Neutrophil (primary cell): ENCODE measurements around the gene GTPBP1.

Source experiments
- H3K27ac ChIP-seq: fragments of 200-600 bp; sonication (generic); 2 replicates; pipeline ENCODE4 v1.5.1; 2016; ENCODE audit warnings: mild to moderate bottlenecking, moderate library complexity
- H3K27me3 ChIP-seq: fragments of 200-600 bp; sonication (generic); 2 replicates; pipeline ENCODE4 v1.6.0; 2016; ENCODE audit warnings: mild to moderate bottlenecking
- H3K36me3 ChIP-seq: fragments of 200-600 bp; sonication (generic); 2 replicates; pipeline ENCODE4 v1.5.1; 2017
- H3K4me1 ChIP-seq, 2 experiments: fragments of 200-600 bp in 1 of 2; sonication (generic) in 1 of 2; 1 replicate in 1 of 2; 2 replicates in 1 of 2; pipeline versions ENCODE4 v1.5.1 to v1.6.1; 2013 to 2016; ENCODE audit warnings: low read depth in 1 of 2, low read length in 1 of 2, mild to moderate bottlenecking in 1 of 2, moderate library complexity in 1 of 2; ENCODE audit not compliant: control insufficient read depth in 1 of 2, insufficient read depth in 1 of 2
- H3K4me3 ChIP-seq, 2 experiments: fragments of 200-600 bp in 1 of 2; sonication (generic) in 1 of 2; 1 replicate in 1 of 2; 2 replicates in 1 of 2; pipeline ENCODE4 v1.5.1; 2013 to 2016; ENCODE audit warnings: low read depth in 1 of 2, low read length in 1 of 2, mild to moderate bottlenecking in 1 of 2, moderate library complexity in 1 of 2
- H3K9me3 ChIP-seq: fragments of 200-600 bp; sonication (generic); 2 replicates; pipeline ENCODE4 v1.5.1; 2016
- CTCF ChIP-seq: fragments of 200-600 bp; sonication (generic); IDR thresholded peaks from 2 replicates; pipeline ENCODE4 v1.5.1; 2016; ENCODE audit warnings: antibody characterized with exemption

GTPBP1 gene

GRCh38 chr22:38715852-38716251, 10.1 kb downstream of the GTPBP1 start:
- Histone ChIP-seq H3K27me3 (no peaks in the 10 kb centered on the region), H3K36me3 (peaks cover 64% of the 10 kb centered on the region), H3K9me3 (no peaks in the 10 kb centered on the region), H3K27ac (peak overlapping the region; percentile 63), H3K4me3 (no peak overlapping the region), H3K4me1 (peaks cover 40 to 43% of the 10 kb centered on the region in 2 experiments)
- TF ChIP-seq CTCF: no peak

- Histone ChIP-seq H3K9me3 (no peaks in the 10 kb centered on the region), H3K27ac (no peak overlapping the region), H3K4me3 (no peak overlapping the region), H3K36me3 (peaks cover 64% of the 10 kb centered on the region), H3K27me3 (no peaks in the 10 kb centered on the region), H3K4me1 (peaks cover 36 to 39% of the 10 kb centered on the region in 2 experiments)
- TF ChIP-seq CTCF: no peak
Measured at GRCh38 chr22:38716271-38716670, 10.5 kb downstream of the GTPBP1 start.

- TF ChIP-seq CTCF: no peak
- Histone ChIP-seq H3K36me3 (peaks cover 67% of the 10 kb centered on the region), H3K4me3 (no peak overlapping the region)
Measured at GRCh38 chr22:38716826-38717225, 11.1 kb downstream of the GTPBP1 start.

GRCh38 chr22:38717244-38717643, 11.5 kb downstream of the GTPBP1 start:
- H3K36me3 ChIP-seq: peaks cover 71% of the 10 kb centered on the region
- H3K4me3 ChIP-seq: no peak overlapping the region
- peaks cover 28 to 31% of the 10 kb centered on the region in 2 experiments for H3K4me1 ChIP-seq
- H3K27ac ChIP-seq: peak overlapping the region; percentile 36
- TF ChIP-seq CTCF: no peak
- H3K27me3 ChIP-seq: no peaks in the 10 kb centered on the region
- H3K9me3 ChIP-seq: no peaks in the 10 kb centered on the region

More at GRCh38 chr22:38716826-38717225, 11.1 kb downstream of the GTPBP1 start:
- no peaks in the 10 kb centered on the region for H3K27me3 ChIP-seq
- H3K9me3 ChIP-seq: no peaks in the 10 kb centered on the region
- H3K4me1 ChIP-seq: peaks cover 33 to 35% of the 10 kb centered on the region in 2 experiments
- H3K27ac ChIP-seq: peak overlapping the region; percentile 36

- TF ChIP-seq CTCF: no peak
- Histone ChIP-seq H3K27me3 (no peaks in the 10 kb centered on the region), H3K4me3 (no peak overlapping the region), H3K9me3 (no peaks in the 10 kb centered on the region), H3K27ac (peak overlapping the region; percentile 36), H3K4me1 (peaks cover 17 to 19% of the 10 kb centered on the region in 2 experiments), H3K36me3 (peaks cover 83% of the 10 kb centered on the region)
Measured at GRCh38 chr22:38718414-38718813, 12.7 kb downstream of the GTPBP1 start.

GRCh38 chr22:38719196-38719595, 13.5 kb downstream of the GTPBP1 start:
- H3K9me3 ChIP-seq: no peaks in the 10 kb centered on the region
- TF ChIP-seq CTCF: no peak
- peak overlapping the region; percentile 31 for H3K27ac ChIP-seq
- H3K27me3 ChIP-seq: no peaks in the 10 kb centered on the region
- peaks cover 9 to 12% of the 10 kb centered on the region in 2 experiments for H3K4me1 ChIP-seq
- H3K4me3 ChIP-seq: no peak overlapping the region
- H3K36me3 ChIP-seq: peaks cover 91% of the 10 kb centered on the region
